Type B pancreatic cell (in vitro differentiated cells): ENCODE measurements around the gene HDAC3. TPM values are rescaled to one million over a fixed set of nuclear protein-coding genes. Genes with fewer than 3 reads are reported as not detected.

Experiments
- DNase-seq: peaks from one replicate; pipeline ENCODE4 v3.0.0; 2021; ENCODE audit warnings: mixed read lengths; ENCODE audit not compliant: unreplicated experiment; ENCODE audit errors: extremely low spot score
- H3K27ac Mint-ChIP-seq: 2 replicates; pipeline ENCODE4 v1.8.0; 2021; ENCODE audit warnings: mild to moderate bottlenecking, mixed read lengths
- H3K27me3 Mint-ChIP-seq: 2 replicates; pipeline ENCODE4 v1.8.0; 2021; ENCODE audit warnings: mixed read lengths
- H3K36me3 Mint-ChIP-seq: 2 replicates; pipeline ENCODE4 v1.8.0; 2021; ENCODE audit warnings: mixed read lengths
- H3K4me1 Mint-ChIP-seq: one replicate; pipeline ENCODE4 v1.8.0; 2021; ENCODE audit warnings: mixed read lengths; ENCODE audit not compliant: unreplicated experiment
- H3K4me3 Mint-ChIP-seq: 2 replicates; pipeline ENCODE4 v1.8.0; 2021; ENCODE audit warnings: mild to moderate bottlenecking, mixed read lengths
- H3K9me3 Mint-ChIP-seq: 2 replicates; pipeline ENCODE4 v1.8.0; 2021; ENCODE audit warnings: mixed read lengths
- total RNA-seq: library from RNA; stranded (reverse); gene quantifications from 2 replicates; pipeline ENCODE4 v1.2.1, GENCODE V29; 2021; ENCODE audit warnings: low replicate concordance
- TF ChIP-seq, protein P1 (sequence below): fragments of 200-600 bp; sonication (generic); conservative IDR thresholded peaks from 2 replicates; pipeline ENCODE4 v1.5.0; 2021; ENCODE audit warnings: antibody characterized with exemption, mild to moderate bottlenecking

Gene HDAC3
- total RNA-seq, 1 donor from 2014 or later: 87.8 TPM

DNA sequence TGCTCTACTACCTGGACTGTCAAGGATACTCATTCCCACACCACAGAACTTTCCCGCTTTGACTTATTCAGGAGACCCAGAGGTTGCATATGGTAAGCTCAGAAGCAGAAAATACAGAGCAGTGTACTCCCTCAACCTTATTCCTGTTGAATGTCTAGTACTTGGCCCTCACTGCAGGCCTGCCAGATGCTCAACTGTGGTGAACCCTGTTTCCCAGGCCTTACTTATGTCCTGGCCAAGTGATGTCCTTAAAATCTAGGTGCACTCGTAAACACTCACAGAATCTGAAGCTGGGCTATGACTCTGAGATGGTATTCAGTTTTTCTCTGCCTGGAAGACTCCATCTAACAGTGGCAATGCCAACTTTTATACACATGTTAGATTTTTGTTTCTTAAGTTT lies 38.8 kb downstream of the HDAC3 start:
- H3K4me1 Mint-ChIP-seq: no peaks in the 10 kb centered on the region
- H3K27ac Mint-ChIP-seq: peak overlapping the region; percentile 60
- no peaks in the 10 kb centered on the region for H3K9me3 Mint-ChIP-seq
- TF ChIP-seq, protein P1, sequence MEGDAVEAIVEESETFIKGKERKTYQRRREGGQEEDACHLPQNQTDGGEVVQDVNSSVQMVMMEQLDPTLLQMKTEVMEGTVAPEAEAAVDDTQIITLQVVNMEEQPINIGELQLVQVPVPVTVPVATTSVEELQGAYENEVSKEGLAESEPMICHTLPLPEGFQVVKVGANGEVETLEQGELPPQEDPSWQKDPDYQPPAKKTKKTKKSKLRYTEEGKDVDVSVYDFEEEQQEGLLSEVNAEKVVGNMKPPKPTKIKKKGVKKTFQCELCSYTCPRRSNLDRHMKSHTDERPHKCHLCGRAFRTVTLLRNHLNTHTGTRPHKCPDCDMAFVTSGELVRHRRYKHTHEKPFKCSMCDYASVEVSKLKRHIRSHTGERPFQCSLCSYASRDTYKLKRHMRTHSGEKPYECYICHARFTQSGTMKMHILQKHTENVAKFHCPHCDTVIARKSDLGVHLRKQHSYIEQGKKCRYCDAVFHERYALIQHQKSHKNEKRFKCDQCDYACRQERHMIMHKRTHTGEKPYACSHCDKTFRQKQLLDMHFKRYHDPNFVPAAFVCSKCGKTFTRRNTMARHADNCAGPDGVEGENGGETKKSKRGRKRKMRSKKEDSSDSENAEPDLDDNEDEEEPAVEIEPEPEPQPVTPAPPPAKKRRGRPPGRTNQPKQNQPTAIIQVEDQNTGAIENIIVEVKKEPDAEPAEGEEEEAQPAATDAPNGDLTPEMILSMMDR: no peak
- DNase-seq: no peak
- no peaks in the 10 kb centered on the region for H3K27me3 Mint-ChIP-seq
- no peak overlapping the region for H3K4me3 Mint-ChIP-seq
- H3K36me3 Mint-ChIP-seq: peaks cover 7% of the 10 kb centered on the region

DNA sequence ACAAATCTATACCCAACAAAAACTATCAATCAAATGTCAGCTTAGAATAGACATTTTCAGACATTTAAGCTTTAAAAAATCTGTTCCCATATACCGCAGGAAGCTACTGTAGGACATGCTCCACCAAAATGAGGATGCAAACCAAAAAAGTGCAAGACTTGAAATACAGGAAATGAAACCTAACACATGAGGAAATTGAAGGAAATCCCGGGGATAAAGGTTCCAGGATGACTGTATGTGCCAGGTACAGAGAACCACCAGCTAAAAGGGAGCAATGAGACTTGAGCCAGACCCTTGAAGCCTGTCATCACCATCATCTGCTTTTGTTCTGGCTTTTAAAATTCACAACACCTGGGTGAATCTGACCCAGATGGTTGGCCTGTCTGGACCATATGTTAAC lies 39.3 kb downstream of the HDAC3 start:
- H3K4me3 Mint-ChIP-seq: no peak overlapping the region
- no peaks in the 10 kb centered on the region for H3K27me3 Mint-ChIP-seq
- DNase-seq: no peak
- H3K9me3 Mint-ChIP-seq: no peaks in the 10 kb centered on the region
- H3K27ac Mint-ChIP-seq: peak overlapping the region; percentile 60
- H3K4me1 Mint-ChIP-seq: no peaks in the 10 kb centered on the region
- H3K36me3 Mint-ChIP-seq: peaks cover 7% of the 10 kb centered on the region
- TF ChIP-seq, protein P1: no peak

DNA sequence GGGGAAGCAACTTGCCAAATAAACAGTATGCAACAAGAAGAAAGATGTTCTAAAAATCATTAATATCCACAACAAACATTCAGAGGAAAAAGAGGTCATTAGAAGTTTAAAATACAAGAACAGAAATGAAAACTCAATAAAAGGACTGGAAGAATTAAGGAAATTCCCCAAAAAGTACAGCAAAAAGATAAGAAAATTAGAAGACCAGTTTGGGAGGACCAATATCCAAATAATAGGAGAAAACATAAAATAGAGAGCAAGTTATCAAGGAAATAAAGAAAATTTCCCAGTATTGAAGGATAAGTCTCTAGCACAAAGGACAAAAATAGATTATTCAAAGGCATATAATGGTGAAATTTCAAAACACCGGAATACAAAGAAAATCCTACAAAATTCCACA lies 39.8 kb downstream of the HDAC3 start:
- Mint-ChIP-seq H3K27ac (peak overlapping the region; percentile 60), H3K9me3 (no peaks in the 10 kb centered on the region), H3K36me3 (peaks cover 7% of the 10 kb centered on the region), H3K27me3 (no peaks in the 10 kb centered on the region), H3K4me1 (no peaks in the 10 kb centered on the region), H3K4me3 (no peak overlapping the region)
- TF ChIP-seq, protein P1: no peak
- no peak for DNase-seq

DNA sequence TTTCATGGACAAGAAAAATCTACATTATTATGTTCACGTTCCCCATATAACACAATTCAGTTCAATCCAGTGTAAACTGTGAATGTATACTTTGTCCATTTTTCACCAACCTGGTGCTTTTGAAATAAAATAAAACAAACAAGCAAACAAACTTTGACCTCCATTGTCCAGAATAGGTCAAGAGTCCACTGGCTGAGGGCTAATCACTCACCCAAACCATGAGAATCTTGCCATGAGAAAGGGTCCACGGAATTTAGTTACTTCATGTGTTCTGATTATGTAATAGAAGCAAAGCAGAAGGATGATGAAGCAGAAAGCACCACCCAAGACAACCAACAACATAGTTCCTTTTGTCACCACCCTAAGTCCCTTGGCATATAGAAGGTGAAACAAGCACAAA lies 46.5 kb downstream of the HDAC3 start:
- TF ChIP-seq, protein P1: no peak
- H3K4me1 Mint-ChIP-seq: no peaks in the 10 kb centered on the region

DNA sequence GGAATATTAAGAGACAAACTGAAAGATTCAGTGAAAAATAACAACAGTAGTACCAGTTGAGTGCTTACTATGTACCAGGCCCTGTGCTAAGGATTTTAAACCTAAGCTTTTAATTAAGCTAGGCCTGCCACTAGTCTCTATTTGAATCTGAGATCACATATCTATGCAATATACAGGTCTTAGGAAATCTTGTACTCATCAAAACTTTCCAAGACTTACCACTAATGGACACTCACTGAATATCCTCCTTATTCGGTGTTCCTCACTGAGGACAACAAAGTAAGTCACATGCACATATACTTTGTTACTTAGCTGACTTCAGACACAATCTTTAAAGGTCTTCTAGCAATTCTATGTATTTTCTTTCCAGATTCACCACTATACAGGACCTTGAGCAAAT lies 50.4 kb downstream of the HDAC3 start:
- no peaks in the 10 kb centered on the region for H3K9me3 Mint-ChIP-seq
- no peaks in the 10 kb centered on the region for H3K4me1 Mint-ChIP-seq
- DNase-seq: no peak
- H3K27ac Mint-ChIP-seq: no peak overlapping the region
- H3K27me3 Mint-ChIP-seq: no peaks in the 10 kb centered on the region
- TF ChIP-seq, protein P1: no peak
- no peak overlapping the region for H3K4me3 Mint-ChIP-seq
- peaks cover 32% of the 10 kb centered on the region for H3K36me3 Mint-ChIP-seq

More for the DNA sequence above, 46.5 kb downstream of the HDAC3 start:
- Mint-ChIP-seq H3K9me3 (no peaks in the 10 kb centered on the region), H3K27ac (no peak overlapping the region), H3K27me3 (no peaks in the 10 kb centered on the region), H3K4me3 (no peak overlapping the region), H3K36me3 (peaks cover 8% of the 10 kb centered on the region)
- no peak for DNase-seq

DNA sequence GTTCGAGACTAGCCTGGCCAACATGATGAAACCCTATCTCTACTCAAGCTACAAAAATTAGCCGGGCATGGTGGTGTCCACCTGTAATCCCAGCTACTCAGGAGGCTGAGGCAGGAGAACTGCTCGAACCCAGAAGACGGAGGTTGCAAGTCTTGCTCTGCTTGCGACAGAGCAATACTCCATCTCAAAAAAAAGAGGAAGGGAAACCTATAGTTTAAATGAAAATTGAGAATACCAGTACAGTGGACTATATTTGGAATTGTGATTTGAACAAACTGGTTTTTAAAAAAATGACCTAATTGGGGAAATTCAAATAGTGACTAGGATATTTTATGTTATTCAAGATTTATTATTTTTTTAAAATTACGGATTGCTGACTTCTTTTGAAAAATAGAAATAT lies 51.1 kb downstream of the HDAC3 start:
- Mint-ChIP-seq H3K27ac (no peak overlapping the region), H3K4me3 (no peak overlapping the region), H3K9me3 (no peaks in the 10 kb centered on the region), H3K36me3 (peaks cover 32% of the 10 kb centered on the region), H3K4me1 (no peaks in the 10 kb centered on the region), H3K27me3 (no peaks in the 10 kb centered on the region)
- DNase-seq: no peak
- TF ChIP-seq, protein P1: no peak
